ENCODE measurements around the gene SLAMF1. TPM values are rescaled to one million over a fixed set of nuclear protein-coding genes. Genes with fewer than 3 reads are reported as not detected.
A peak's percentile ranks its signal among the peaks of the same experiment; 100 is the strongest.
"Not testable (repeated sequence)": the region's sequence is repeated elsewhere in the genome, so short reads cannot be mapped to it uniquely, and the experiment has no call there.

The SLAMF1 gene
- 1 to 10 TPM in 1 of 2 donors, under 1 TPM in 1; 0.09 to 1.1 TPM for total RNA-seq
- under 1 TPM; 0.13 to 0.21 TPM for polyA plus RNA-seq

GRCh38 chr1:160646711-160647328, at the start of gene SLAMF1:
TSS of gene SLAMF1 (minus strand) at chr1:160647044. CDS start at chr1:160646945, 99 bp downstream.
- TF ChIP-seq ZBTB33 (IDR thresholded peaks at IDR 0.05) (no peak), SP1 (IDR thresholded peaks at IDR 0.05) (no peak), ATF3 (IDR thresholded peaks at IDR 0.05) (no peak), RAD21 (IDR thresholded peaks at IDR 0.05) (no peak), HNF4G (IDR thresholded peaks at IDR 0.05) (no peak), HNF4A (conservative IDR thresholded peaks at IDR 0.05) (no peak), JUND (IDR thresholded peaks at IDR 0.05) (no peak), CTCF (IDR thresholded peaks at IDR 0.05; ENCODE audit: low read depth, low read length, missing input control) (no peak), MAX (IDR thresholded peaks at IDR 0.05) (no peak)
- Histone ChIP-seq H3K9ac (ENCODE audit: low read depth in 1 of 2, low read length in 2 of 2) (no peak within 1 kb of the TSS), H3K36me3 (ENCODE audit: control insufficient read depth in 4 of 4, insufficient read depth in 3 of 4, low read depth in 1 of 4, low read length in 3 of 4) (no peaks in the 10 kb centered on the region), H3K27ac (ENCODE audit: low read depth in 1 of 2, low read length in 2 of 2) (peak within 1 kb of the TSS in 1 of 2 donors; percentile 11), H3K4me1 (ENCODE audit: control insufficient read depth in 4 of 4, insufficient read depth in 4 of 4, low read length in 3 of 4) (no peaks in the 10 kb centered on the region), H3K4me3 (ENCODE audit: low read depth in 1 of 3, low read length in 3 of 3) (no peak within 1 kb of the TSS), H3K27me3 (ENCODE audit: control insufficient read depth in 4 of 4, insufficient read depth in 4 of 4, low read length in 3 of 4) (no peaks in the 10 kb centered on the region), H3K9me3 (ENCODE audit: control insufficient read depth in 4 of 4, low read length in 3 of 4) (no peaks in the 10 kb centered on the region)
- no peak for DNase-seq (ENCODE audit: low spot score)
- 69% methylated on average over 11 of the region's 11 CpGs for WGBS

- H3K4me1 ChIP-seq (ENCODE audit: control insufficient read depth in 4 of 4, insufficient read depth in 4 of 4, low read length in 3 of 4); H3K27ac ChIP-seq (ENCODE audit: low read depth in 1 of 2, low read length in 2 of 2); DNase-seq (ENCODE audit: low spot score); H3K27me3 ChIP-seq (ENCODE audit: control insufficient read depth in 4 of 4, insufficient read depth in 4 of 4, low read length in 3 of 4); H3K4me3 ChIP-seq (ENCODE audit: low read depth in 1 of 3, low read length in 3 of 3); H3K9ac ChIP-seq (ENCODE audit: low read depth in 1 of 2, low read length in 2 of 2); H3K36me3 ChIP-seq (ENCODE audit: control insufficient read depth in 4 of 4, insufficient read depth in 3 of 4, low read depth in 1 of 4, low read length in 3 of 4); H3K9me3 ChIP-seq (ENCODE audit: control insufficient read depth in 4 of 4, low read length in 3 of 4): not testable (repeated sequence)
- TF ChIP-seq CTCF (IDR thresholded peaks at IDR 0.05; ENCODE audit: low read depth, low read length, missing input control) (peak; percentile 30), RAD21 (IDR thresholded peaks at IDR 0.05) (peak; percentile 27 to 45)
- 82% methylated on average over 10 of the region's 10 CpGs for WGBS
Observed at GRCh38 chr1:160692390-160692789, 45.5 kb upstream of the SLAMF1 start.

- H3K27me3 ChIP-seq (ENCODE audit: control insufficient read depth in 4 of 4, insufficient read depth in 4 of 4, low read length in 3 of 4), result no peaks in the 10 kb centered on the region
- no peak for DNase-seq (ENCODE audit: low spot score)
- no peaks in the 10 kb centered on the region for H3K36me3 ChIP-seq (ENCODE audit: control insufficient read depth in 4 of 4, insufficient read depth in 3 of 4, low read depth in 1 of 4, low read length in 3 of 4)
- no peaks in the 10 kb centered on the region for H3K9me3 ChIP-seq (ENCODE audit: control insufficient read depth in 4 of 4, low read length in 3 of 4)
- no peak overlapping the region for H3K9ac ChIP-seq (ENCODE audit: low read depth in 1 of 2, low read length in 2 of 2)
- H3K4me3 ChIP-seq (ENCODE audit: low read depth in 1 of 3, low read length in 3 of 3), result no peak overlapping the region
- H3K4me1 ChIP-seq (ENCODE audit: control insufficient read depth in 4 of 4, insufficient read depth in 4 of 4, low read length in 3 of 4), result no peaks in the 10 kb centered on the region
- no peak overlapping the region for H3K27ac ChIP-seq (ENCODE audit: low read depth in 1 of 2, low read length in 2 of 2)
- TF ChIP-seq FOXA2 (IDR thresholded peaks at IDR 0.05) (no peak), JUND (IDR thresholded peaks at IDR 0.05) (no peak), ZBTB33 (IDR thresholded peaks at IDR 0.05) (no peak), YY1 (IDR thresholded peaks at IDR 0.05) (no peak), REST (IDR thresholded peaks at IDR 0.05) (no peak), HNF4G (IDR thresholded peaks at IDR 0.05) (no peak), HNF4A (conservative IDR thresholded peaks at IDR 0.05) (no peak), RXRA (IDR thresholded peaks at IDR 0.05) (no peak), SP1 (IDR thresholded peaks at IDR 0.05) (no peak), RAD21 (IDR thresholded peaks at IDR 0.05) (no peak)
Observed at GRCh38 chr1:160685266-160685665, 38.4 kb upstream of the SLAMF1 start.
